NCI-H146 treated with DMSO at 0.1 percent for 48 hours (cell line): ENCODE data around the gene PADI1.

Experiments
- DNase-seq: peaks from one replicate; lab custom pipeline; 2025; ENCODE audit not compliant: unreplicated experiment; lab: John Stamatoyannopoulos, UW

PADI1 gene

GRCh38 chr1:17214876-17215544 lies 10.1 kb downstream of the PADI1 start:
- DNase-seq, result no peak

GRCh38 chr1:17215545-17215890 lies 10.6 kb downstream of the PADI1 start:
- no peak for DNase-seq

- DNase-seq, result no peak
Observed at GRCh38 chr1:17216078-17216477, 11.2 kb downstream of the PADI1 start.

GRCh38 chr1:17217607-17218006 lies 12.7 kb downstream of the PADI1 start:
- no peak for DNase-seq

GRCh38 chr1:17218939-17219338 lies 14.0 kb downstream of the PADI1 start:
- DNase-seq, result peak; percentile 33

DNA sequence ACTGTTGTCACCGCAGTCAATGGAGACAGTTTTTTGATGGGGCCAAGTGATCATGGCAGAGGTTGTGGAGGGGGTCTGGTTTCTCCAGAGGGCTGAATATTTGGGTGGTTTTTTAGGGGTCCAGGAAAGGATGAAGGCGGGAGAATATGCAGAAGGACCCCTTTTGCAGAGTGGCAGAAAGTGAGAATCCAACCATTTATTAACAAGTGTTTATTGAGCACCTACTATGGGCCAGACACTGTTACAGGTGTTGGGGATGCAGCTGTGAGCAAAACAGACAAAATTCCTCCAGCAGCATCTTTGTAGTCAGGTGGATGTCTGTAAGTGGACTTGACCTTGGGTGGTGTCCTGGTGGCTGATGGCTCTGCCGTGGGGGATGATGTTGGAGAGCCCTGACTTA lies 15.4 kb downstream of the PADI1 start:
- DNase-seq, result no peak

GRCh38 chr1:17222557-17222956 lies 17.6 kb downstream of the PADI1 start:
- DNase-seq, result no peak

GRCh38 chr1:17224434-17224833 lies 19.5 kb downstream of the PADI1 start:
- no peak for DNase-seq

DNA sequence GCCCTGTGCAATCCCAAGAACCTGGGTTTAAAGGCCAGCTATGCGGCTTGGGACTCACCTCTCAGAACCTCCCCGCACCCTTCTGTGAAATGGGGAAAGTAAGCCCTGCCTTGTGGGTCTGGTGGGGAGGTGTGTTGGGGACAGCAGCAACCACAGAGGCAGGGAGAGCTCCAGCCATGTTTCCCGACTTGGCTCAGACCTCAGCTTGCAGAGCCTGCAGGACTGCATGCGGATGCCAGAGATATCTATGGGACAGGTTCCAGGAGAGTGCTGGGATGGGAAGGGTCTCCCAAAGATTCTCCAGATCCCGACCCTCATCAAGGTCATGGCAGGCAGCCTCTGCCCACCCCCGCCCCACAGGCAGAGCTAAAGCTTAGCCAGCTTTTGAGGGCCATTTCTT lies 20.2 kb downstream of the PADI1 start:
- no peak for DNase-seq

DNA sequence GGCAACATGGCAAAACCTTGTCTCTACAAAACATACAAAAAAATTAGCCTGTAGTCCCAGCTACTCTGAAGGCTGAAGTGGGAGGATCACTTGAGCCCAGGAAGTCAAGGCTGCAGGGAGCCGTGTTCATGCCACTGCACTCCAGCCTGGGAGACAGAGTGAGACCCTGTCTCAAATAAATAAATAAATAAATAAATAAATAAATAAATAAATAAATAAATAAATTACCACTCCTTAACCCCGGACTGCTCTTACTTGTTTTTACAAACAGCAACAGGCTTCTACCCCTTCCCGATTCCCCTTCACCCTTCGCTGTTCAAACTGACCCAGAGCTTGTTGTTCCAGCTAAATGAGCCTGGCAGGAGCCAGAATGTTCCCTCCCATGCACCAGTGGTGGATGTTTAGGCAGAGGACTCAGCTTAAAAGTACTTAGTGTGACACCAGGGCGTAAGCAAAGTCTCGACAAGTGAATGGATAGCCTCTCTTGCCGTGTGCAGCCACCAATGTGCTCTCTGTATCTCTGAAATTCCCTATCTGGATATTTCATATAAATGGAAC lies 22.5 kb downstream of the PADI1 start:
- DNase-seq, result no peak

DNA sequence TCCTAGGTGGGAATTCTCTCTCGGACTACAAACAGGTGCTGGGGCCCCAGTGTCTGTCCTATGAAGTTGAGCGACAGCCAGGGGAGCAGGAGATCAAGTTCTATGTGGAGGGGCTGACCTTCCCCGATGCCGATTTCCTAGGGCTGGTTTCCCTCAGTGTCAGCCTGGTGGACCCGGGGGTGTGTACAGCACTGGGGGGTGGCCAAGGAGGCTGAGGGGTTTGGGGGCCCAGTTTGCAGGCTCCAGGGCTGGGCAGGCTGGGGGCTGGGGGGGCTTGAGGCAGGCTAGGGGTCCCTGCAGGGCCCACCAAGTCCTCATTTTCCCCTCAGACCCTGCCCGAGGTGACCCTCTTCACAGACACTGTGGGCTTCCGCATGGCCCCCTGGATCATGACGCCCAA lies 23.7 kb downstream of the PADI1 start:
- no peak for DNase-seq

DNA sequence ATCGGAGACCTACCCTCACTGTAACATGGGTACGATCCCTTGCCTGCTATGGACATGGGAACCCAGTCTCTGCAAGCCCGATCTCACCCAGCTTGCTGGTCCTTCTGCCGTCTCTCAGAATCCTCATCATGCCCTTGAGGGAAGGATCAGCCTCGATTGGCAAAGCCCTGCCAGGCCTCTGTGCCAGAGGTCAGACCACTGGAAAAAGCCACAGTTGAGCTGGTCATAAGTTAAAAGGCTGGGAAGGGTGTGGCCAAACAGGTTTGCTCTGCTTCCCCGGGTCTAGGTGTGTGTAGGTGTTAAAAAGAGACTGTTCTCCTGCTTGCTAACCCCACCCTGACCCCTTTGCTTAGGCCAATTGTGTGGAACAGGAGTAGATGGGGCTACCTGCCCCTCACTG lies 24.5 kb downstream of the PADI1 start:
- no peak for DNase-seq

DNA sequence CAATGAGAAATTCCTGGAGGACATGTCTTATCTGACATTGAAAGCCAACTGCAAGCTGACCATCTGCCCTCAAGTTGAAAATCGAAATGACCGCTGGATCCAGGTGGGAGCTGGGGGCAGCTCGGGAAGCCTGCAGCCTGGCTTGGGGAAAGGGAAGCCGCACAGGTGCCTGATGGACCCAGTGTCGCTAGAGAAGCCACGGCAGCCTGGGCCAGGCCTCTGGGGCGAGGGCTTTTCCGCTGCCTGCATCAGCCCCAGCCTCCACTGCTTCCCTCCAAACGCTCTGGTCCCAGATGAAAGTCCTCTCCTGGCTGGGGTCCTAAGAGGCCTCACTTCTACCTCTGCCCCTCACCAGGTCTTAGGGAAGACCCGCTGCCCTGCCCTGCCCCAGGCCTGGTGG lies 25.2 kb downstream of the PADI1 start:
- no peak for DNase-seq

DNA sequence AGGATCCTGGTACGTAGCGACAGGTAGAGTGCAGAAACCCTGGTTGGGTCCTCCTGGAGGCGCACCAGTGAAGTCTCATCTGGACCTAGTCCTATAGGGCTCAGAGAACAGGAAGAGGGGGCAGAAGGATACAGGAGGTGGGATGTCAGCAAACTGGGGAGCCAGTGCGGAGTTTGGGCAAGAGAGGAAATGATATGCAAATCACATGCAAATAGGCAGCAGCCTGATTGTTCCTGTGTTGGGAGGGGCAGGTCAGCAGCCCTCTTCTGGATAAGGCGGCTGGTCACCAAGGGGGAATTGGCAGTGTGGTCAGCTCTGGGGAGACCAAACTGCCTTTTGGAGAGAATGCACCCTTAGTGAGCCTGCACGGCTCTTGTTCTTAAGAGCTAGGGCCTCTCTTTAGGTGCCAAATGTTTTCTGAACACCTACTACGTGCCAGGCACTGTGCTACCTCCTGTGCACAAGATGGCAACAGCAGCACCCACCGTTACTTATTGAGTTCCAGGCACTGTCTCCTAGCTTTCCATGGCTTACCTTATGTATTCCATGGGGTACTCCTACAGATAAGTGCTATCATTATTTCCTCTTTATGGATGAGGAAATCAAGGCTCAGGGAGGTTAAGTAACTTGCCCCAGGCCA lies 25.9 kb downstream of the PADI1 start:
- DNase-seq, result no peak

- DNase-seq, result peak; percentile 3
Observed at GRCh38 chr1:17232759-17233661, 28.1 kb downstream of the PADI1 start.

DNA sequence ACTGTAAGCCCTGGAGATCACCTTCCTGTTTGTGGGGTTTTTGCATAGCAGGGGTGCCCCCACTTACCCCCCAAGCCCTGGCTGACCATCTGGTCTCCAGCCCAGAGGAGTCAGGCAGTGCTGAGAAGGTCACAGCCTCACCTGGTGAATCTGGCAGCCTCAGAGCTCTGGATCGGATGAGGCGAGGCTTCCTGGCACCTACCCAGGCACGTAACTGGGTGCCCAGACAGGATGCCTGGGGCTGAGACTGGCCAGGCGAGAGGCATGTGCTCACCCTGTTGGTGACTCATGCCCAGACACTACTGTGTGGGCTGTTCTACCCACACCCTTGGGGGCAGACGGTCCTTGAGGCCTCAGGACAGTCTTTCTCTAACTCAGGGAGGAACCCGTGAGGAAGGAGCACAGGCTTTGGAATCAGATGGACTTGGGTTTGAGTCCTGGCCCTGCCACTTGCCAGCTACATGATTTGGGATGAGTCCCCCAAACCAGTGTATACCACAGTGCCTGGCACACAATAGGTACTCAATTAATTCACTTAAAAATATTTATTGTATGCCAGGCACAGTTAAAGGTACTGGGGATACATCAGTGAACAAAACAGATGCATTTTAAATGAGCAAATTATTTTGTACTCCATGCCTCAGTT lies 28.9 kb downstream of the PADI1 start:
- no peak for DNase-seq

DNA sequence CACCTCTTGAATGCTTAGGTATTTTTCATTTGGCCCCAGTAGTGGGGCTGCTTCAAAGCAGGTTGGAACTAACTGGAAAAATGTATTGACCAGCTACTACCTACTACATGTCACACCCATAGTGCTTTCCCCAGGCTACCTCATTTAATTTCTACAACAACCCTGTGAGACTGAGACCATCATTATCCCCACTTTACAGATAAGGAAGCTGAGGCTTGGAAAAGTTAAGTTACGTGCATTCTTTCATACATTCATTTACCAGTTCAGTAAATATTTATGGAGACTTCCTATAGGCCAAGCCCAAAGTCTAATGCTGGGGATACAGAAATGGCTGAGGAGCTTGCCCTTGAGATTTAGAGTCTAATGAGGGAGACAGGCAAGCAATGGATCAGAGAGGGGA lies 29.5 kb downstream of the PADI1 start:
- no peak for DNase-seq

DNA sequence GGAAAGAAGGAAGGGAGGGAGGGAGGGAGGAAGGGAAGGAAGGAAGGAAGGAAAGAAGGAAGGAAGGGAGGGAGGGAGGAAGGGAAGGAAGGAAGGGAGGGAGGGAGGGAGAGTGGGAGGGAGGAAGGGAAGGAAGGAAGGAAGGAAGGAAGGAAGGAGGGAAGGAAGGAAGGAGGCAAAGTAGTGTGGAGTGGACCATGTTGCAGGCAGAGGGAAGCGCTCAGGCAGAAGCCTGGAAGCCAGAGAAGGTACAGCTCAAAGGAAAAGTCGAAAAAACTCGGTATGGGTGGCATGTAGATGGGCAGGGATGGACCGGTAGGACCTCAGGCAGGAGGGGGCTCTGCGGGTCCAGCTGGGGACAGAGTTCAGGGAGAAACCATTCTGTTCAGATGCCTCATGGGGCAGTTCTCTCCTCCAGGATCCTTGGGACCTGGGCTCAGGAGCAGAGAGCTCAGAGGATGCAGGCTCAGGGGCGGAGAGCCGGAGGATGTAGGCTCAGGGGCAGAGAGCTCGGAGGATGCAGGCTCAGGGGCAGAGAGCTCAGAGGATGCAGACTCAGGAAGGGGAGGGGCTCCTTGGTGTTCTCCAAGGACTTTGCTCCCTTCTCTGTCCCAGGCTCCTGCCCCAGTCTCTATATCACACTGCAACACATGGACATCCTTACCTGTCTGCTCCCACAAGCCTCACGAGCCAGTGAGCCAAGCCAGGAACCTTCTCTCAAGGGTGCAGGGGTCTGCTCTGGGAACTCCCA lies 30.4 kb downstream of the PADI1 start:
- DNase-seq, result no peak

DNA sequence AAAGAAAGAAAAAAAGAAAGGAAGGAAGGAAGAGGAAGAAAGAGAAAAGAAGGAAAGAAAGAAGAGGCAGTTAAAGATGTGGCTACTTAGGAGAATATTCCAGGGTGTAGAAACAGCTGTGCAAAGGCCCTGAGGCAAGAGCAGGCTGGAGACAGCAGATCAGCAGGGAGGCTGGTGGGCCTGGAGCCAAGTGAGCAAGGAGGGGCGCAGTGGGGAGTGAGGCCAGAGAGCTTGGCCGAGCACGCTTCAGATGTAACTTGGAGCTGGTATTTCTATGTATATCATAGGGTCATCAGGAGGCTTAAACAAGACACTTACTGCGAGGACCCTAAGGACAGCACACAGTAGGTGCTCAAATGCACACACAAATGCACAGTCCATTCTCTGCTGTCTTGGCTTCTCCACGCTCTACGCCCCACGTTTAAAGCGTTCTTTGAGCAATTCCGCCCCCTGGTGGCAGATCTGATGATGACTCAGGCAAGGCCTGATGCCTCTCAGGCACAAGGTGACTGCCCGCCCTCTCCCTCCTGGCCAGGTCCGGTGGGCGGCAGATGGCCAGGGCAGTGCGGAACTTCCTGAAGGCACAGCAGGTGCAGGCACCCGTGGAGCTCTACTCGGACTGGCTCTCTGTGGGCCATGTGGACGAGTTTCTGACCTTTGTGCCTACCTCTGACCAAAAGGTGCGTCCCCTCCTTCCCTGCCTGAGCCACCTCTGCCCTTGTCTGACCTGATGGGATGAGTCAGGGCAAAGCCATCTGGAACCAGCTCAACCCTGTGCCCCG lies 32.0 kb downstream of the PADI1 start:
- peak; percentile 75 for DNase-seq

GRCh38 chr1:17237561-17237903 lies 32.6 kb downstream of the PADI1 start:
- no peak for DNase-seq
